H9 (cell line): ENCODE measurements around the gene CTU2. TPM values are rescaled to one million over a fixed set of nuclear protein-coding genes. Genes with fewer than 3 reads are reported as not detected.

Source experiments
- DNase-seq: peaks from one replicate; pipeline ENCODE4 v3.0.0-alpha.2; 2017
- H2AFZ ChIP-seq: one replicate; pipeline ENCODE4 v1.6.1; 2013; ENCODE audit warnings: mild to moderate bottlenecking, low read length, control low read depth, moderate library complexity
- H2AK5ac ChIP-seq: 2 replicates; pipeline ENCODE4 v1.6.1; 2013; ENCODE audit warnings: low read length, control low read depth, mixed read lengths; ENCODE audit not compliant: insufficient read length
- H2BK120ac ChIP-seq: one replicate; pipeline ENCODE4 v1.6.1; 2013; ENCODE audit warnings: low read depth, mild to moderate bottlenecking, low read length, control low read depth, inconsistent platforms; ENCODE audit not compliant: poor library complexity, severe bottlenecking
- H2BK12ac ChIP-seq: 2 replicates; pipeline ENCODE4 v1.6.1; 2013; ENCODE audit warnings: low read length, control low read depth, mixed read lengths, low read depth; ENCODE audit not compliant: insufficient read length
- H2BK15ac ChIP-seq: 2 replicates; pipeline ENCODE4 v1.6.1; 2013; ENCODE audit warnings: low read depth, low read length, control low read depth
- H2BK20ac ChIP-seq: one replicate; pipeline ENCODE4 v1.6.1; 2013; ENCODE audit warnings: low read depth, mild to moderate bottlenecking, low read length, control low read depth, inconsistent platforms; ENCODE audit not compliant: poor library complexity, severe bottlenecking
- H2BK5ac ChIP-seq: 2 replicates; pipeline ENCODE4 v1.6.1; 2013; ENCODE audit warnings: low read length, control low read depth, mixed read lengths; ENCODE audit not compliant: insufficient read length
- H3K14ac ChIP-seq: 2 replicates; pipeline ENCODE4 v1.6.1; 2013; ENCODE audit warnings: low read length, control low read depth; ENCODE audit not compliant: insufficient read depth
- H3K18ac ChIP-seq: 2 replicates; pipeline ENCODE4 v1.6.1; 2013; ENCODE audit warnings: low read depth, mild to moderate bottlenecking, mixed read lengths, low read length, control low read depth; ENCODE audit not compliant: insufficient read length
- H3K23ac ChIP-seq: 2 replicates; pipeline ENCODE4 v1.6.1; 2013; ENCODE audit warnings: low read length, control low read depth, mixed read lengths, low read depth; ENCODE audit not compliant: insufficient read length
- H3K23me2 ChIP-seq: 2 replicates; pipeline ENCODE4 v1.6.1; 2013; ENCODE audit warnings: low read depth, mild to moderate bottlenecking, mixed read lengths, low read length, control low read depth; ENCODE audit not compliant: insufficient read length, poor library complexity, severe bottlenecking
- H3K27ac ChIP-seq: 2 replicates; pipeline ENCODE4 v1.5.1; 2013; ENCODE audit warnings: low read length, control low read depth, mixed read lengths, low read depth; ENCODE audit not compliant: insufficient read length
- H3K27me3 ChIP-seq: 2 replicates; pipeline ENCODE4 v1.6.1; 2013; ENCODE audit warnings: low read length, control low read depth, inconsistent platforms; ENCODE audit not compliant: insufficient read depth
- H3K4ac ChIP-seq: 2 replicates; pipeline ENCODE4 v1.6.1; 2013; ENCODE audit warnings: low read depth, mild to moderate bottlenecking, control low read depth, inconsistent platforms, low read length, moderate library complexity
- H3K4me1 ChIP-seq: 2 replicates; pipeline ENCODE4 v1.6.1; 2013; ENCODE audit warnings: low read length, control low read depth, inconsistent platforms; ENCODE audit not compliant: insufficient read depth
- H3K4me2 ChIP-seq: 2 replicates; pipeline ENCODE4 v1.6.1; 2013; ENCODE audit warnings: low read length, control low read depth, mixed read lengths; ENCODE audit not compliant: insufficient read length, insufficient read depth
- H3K56ac ChIP-seq: 2 replicates; pipeline ENCODE4 v1.6.1; 2013; ENCODE audit warnings: low read depth, mild to moderate bottlenecking, mixed read lengths, low read length, control low read depth; ENCODE audit not compliant: insufficient read length
- H3K79me1 ChIP-seq: 2 replicates; pipeline ENCODE4 v1.6.1; 2013; ENCODE audit warnings: low read depth, mild to moderate bottlenecking, moderate library complexity, low read length, control low read depth, inconsistent platforms; ENCODE audit not compliant: insufficient read depth, poor library complexity, severe bottlenecking
- H3K79me2 ChIP-seq: 2 replicates; pipeline ENCODE4 v1.6.1; 2013; ENCODE audit warnings: low read length, control low read depth, inconsistent platforms; ENCODE audit not compliant: insufficient read depth
- H3K9ac ChIP-seq: 2 replicates; pipeline ENCODE4 v1.6.1; 2013; ENCODE audit warnings: low read length, control low read depth, mixed read lengths; ENCODE audit not compliant: insufficient read length; ENCODE audit errors: extremely low read depth
- H3K9me3 ChIP-seq: one replicate; pipeline ENCODE4 v1.6.1; 2013; ENCODE audit warnings: low read depth, low read length, inconsistent platforms; ENCODE audit not compliant: control insufficient read depth
- H3T11ph ChIP-seq: one replicate; pipeline ENCODE4 v1.6.1; 2013; ENCODE audit warnings: mild to moderate bottlenecking, low read length, control low read depth, inconsistent platforms
- H4K20me1 ChIP-seq: one replicate; pipeline ENCODE4 v1.6.1; 2013; ENCODE audit not compliant: control insufficient read depth, insufficient read length, insufficient read depth
- H4K5ac ChIP-seq: 2 replicates; pipeline ENCODE4 v1.6.1; 2013; ENCODE audit warnings: low read depth, mild to moderate bottlenecking, mixed read lengths, low read length, control low read depth; ENCODE audit not compliant: insufficient read length
- H4K8ac ChIP-seq: replicated peaks from 2 replicates; pipeline ENCODE4 v1.6.1; 2013; ENCODE audit warnings: low read length, control low read depth, mixed read lengths, low read depth; ENCODE audit not compliant: insufficient read length
- H4K91ac ChIP-seq: 2 replicates; pipeline ENCODE4 v1.6.1; 2013; ENCODE audit warnings: low read depth, mild to moderate bottlenecking, moderate library complexity, mixed read lengths, low read length, control low read depth; ENCODE audit not compliant: insufficient read length
- H3K27ac Mint-ChIP-seq, 3 experiments: 2 replicates in 2 of 3; 3 replicates in 1 of 3; pipeline ENCODE4 v1.8.0; 2020 to 2021; ENCODE audit warnings: mixed read lengths in 3 of 3, mild to moderate bottlenecking in 1 of 3, moderate library complexity in 1 of 3
- H3K27me3 Mint-ChIP-seq: 2 replicates; pipeline ENCODE4 v1.8.0; 2021; ENCODE audit warnings: low read depth, mild to moderate bottlenecking, moderate library complexity, mixed read lengths
- H3K36me3 Mint-ChIP-seq, 3 experiments: 2 replicates in 2 of 3; 3 replicates in 1 of 3; pipeline ENCODE4 v1.8.0; 2020 to 2021; ENCODE audit warnings: low read depth in 3 of 3, mixed read lengths in 3 of 3; ENCODE audit not compliant: insufficient read depth in 1 of 3
- H3K4me1 Mint-ChIP-seq, 2 experiments: 2 replicates each; pipeline ENCODE4 v1.8.0; 2020; ENCODE audit warnings: mixed read lengths in 2 of 2
- H3K4me3 Mint-ChIP-seq, 2 experiments: 2 replicates in 1 of 2; 3 replicates in 1 of 2; pipeline ENCODE4 v1.8.0; 2020 to 2021; ENCODE audit warnings: mild to moderate bottlenecking in 2 of 2, mixed read lengths in 2 of 2, moderate library complexity in 1 of 2
- H3K9me3 Mint-ChIP-seq, 2 experiments: 2 replicates in 1 of 2; 3 replicates in 1 of 2; pipeline ENCODE4 v1.8.0; 2020; ENCODE audit warnings: mild to moderate bottlenecking in 2 of 2, mixed read lengths in 2 of 2, moderate library complexity in 1 of 2
- CTCF ChIP-seq: fragments of 200-600 bp; sonication (generic); conservative IDR thresholded peaks from 3 replicates; pipeline ENCODE4 v1.8.0; 2021; ENCODE audit warnings: antibody characterized with exemption, mild to moderate bottlenecking
- WGBS: extraction: QIAGEN DNeasy Blood & Tissue Kit; methylation state at CpG from one replicate; pipeline ENCODE4 v1.1.7; 2013; ENCODE audit warnings: missing lambda C conversion rate, low lambda C conversion rate, mixed read lengths; ENCODE audit not compliant: insufficient read length; ENCODE audit errors: extremely low coverage; 5-methylcytosine and 5-hydroxymethylcytosine counted together
- total RNA-seq: library from RNA; stranded (reverse); gene quantifications from 2 replicates; pipeline ENCODE4 v1.2.1, GENCODE V29; 2021

The CTU2 gene
- total RNA-seq, 1 experiment from 2014 or later: 32.8 TPM

- Histone ChIP-seq H4K8ac (no peak overlapping the region), H2BK20ac (no peak overlapping the region), H3K56ac (no peak overlapping the region), H3K27me3 (no peaks in the 10 kb centered on the region), H2BK12ac (no peak overlapping the region), H3K4me2 (no peak overlapping the region), H2AK5ac (no peak overlapping the region), H3K9me3 (no peaks in the 10 kb centered on the region), H3K27ac (no peak overlapping the region), H4K20me1 (no peaks in the 10 kb centered on the region), H3K23ac (no peak overlapping the region), H3K4me1 (peaks cover 3% of the 10 kb centered on the region; the same call in 1 of the 2 replicates), H4K91ac (no peak overlapping the region), H3K79me2 (peaks cover 22% of the 10 kb centered on the region; the same call in 1 of the 2 replicates), H3K23me2 (peaks cover 11% of the 10 kb centered on the region), H3K9ac (no peak overlapping the region), H2BK120ac (no peak overlapping the region), H3T11ph (no peak overlapping the region), H2AFZ (no peak overlapping the region), H2BK5ac (no peak overlapping the region), H3K4ac (no peak overlapping the region), H3K79me1 (peaks cover 3% of the 10 kb centered on the region), H4K5ac (no peak overlapping the region), H3K14ac (no peak overlapping the region; the same call in 1 of the 2 replicates), H2BK15ac (no peak overlapping the region), H3K18ac (no peak overlapping the region)
- Mint-ChIP-seq H3K27me3 (no peaks in the 10 kb centered on the region; the same call in 1 of the 2 replicates), H3K9me3 (no peaks in the 10 kb centered on the region), H3K36me3 (peaks cover 9 to 26% (median 24%) of the 10 kb centered on the region in 3 experiments), H3K27ac (peak overlapping the region in 2 of 3 experiments; percentile 21 to 79; a peak in 4 of 7 replicates), H3K4me3 (no peak overlapping the region), H3K4me1 (peaks cover 11 to 18% of the 10 kb centered on the region in 2 experiments)
- no peak for DNase-seq
- no CpG with 5 or more reads among the region's 25 CpGs for WGBS
- no peak for TF ChIP-seq CTCF
Observed at GRCh38 chr16:88659160-88659559, 47.1 kb upstream of the CTU2 start.
